Stimulated activated CD8-positive, alpha-beta memory T cell treated with anti-CD3 and anti-CD28 coated beads, Interleukin-12 subunit alpha, Interleukin-12 subunit beta, amount 100 ng/mL, for 24 hours (primary cell): ENCODE measurements around the gene TSPAN17.

ENCODE experiments used
- DNase-seq: peaks from one replicate; pipeline ENCODE4 v3.0.0-alpha.2; 2020; ENCODE audit errors: extremely low read depth

TSPAN17 gene

DNA sequence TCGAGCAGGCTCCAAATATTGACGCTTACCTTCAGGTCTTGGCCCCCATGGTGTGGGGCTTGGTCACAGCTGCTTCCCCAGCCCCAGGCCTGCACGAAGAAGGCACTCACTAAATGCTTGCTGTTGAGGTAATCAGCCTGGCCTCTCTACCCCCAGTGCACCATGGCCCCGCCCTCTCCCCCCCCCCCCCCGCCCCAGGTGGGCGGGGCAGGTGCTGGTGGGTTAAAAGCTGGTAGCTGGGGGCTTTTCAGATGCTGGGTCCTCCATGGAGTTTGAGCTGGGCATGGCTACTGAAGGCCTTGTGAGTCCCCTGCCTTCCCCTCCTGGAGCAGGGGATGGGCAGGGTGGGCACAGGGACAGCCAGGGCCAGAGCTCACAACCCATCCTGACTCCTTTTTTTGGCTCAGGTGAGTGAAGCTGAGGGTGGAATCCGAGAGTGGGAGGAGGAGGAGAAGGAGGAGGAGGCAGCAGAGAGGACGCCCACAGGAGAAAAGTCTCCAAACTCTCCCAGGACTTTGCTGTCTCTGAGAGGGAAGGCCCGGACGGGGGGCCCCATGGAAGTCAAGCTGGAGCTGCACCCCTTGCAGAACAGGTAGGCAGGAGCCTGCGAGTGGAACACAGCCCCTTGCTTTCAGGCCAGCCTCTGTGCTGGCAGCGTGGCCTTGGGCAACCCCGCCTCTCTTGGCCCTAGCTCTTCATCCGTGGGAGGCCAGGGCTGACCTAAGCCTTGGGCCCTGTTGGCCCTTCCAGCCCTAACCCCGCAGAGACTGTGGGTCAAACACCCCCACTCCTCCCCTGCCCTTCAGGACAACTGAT, 4.4 kb upstream of the TSPAN17 start:
- DNase-seq: no peak

DNA sequence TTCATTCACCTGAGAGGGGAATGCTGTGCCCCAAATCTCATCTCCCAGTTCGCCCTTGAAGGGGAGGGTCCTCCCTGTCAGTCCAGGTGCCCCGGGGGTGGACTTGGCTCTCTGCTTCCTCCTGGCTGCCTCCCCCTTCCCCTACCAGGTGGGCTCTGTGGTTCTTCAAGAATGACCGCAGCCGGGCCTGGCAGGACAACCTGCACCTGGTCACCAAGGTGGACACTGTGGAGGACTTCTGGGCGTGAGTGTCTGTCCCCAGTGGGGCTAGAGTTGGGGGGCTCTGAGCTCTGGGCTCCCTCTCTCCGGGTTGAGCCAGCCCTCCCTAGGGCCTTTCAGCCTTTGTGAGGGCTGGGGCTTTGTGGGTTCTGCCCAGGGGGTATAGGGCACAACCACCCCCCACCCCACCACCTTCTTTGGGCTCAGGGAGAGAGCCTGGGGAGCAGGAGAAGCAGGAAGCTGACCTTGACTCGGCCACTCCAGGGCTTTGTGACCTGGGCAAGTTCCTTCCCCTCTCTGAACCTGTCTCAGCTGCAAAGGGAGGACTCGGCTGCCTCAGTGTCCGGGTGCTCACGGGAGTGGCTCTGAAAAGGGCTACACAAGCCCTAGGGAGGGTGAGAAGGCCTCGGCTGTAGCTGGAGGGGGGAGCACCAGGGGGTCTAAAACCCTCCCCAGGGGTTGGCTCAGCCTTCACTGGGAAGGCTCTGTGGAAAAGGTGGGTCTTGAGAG, 3.6 kb upstream of the TSPAN17 start:
- DNase-seq: no peak

DNA sequence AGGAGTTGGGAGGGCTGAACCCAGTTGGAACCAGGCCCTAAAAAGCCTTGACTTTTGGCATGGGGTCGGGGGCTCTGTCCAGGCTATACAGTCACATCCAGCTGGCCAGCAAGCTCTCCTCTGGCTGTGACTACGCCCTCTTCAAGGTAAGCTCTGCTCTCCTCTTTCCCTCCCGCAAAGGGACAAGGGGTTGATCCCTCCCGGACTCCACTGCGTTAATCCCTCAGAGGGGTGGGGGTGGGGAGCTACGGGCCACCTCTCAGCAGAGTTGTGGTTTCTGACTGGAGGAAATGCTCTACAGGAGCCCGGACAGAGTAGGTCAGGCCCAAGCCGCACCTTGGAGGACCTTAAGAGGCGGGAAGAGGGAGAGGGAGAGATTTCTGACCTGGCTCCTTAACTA, 3.0 kb upstream of the TSPAN17 start:
- no peak for DNase-seq

DNA sequence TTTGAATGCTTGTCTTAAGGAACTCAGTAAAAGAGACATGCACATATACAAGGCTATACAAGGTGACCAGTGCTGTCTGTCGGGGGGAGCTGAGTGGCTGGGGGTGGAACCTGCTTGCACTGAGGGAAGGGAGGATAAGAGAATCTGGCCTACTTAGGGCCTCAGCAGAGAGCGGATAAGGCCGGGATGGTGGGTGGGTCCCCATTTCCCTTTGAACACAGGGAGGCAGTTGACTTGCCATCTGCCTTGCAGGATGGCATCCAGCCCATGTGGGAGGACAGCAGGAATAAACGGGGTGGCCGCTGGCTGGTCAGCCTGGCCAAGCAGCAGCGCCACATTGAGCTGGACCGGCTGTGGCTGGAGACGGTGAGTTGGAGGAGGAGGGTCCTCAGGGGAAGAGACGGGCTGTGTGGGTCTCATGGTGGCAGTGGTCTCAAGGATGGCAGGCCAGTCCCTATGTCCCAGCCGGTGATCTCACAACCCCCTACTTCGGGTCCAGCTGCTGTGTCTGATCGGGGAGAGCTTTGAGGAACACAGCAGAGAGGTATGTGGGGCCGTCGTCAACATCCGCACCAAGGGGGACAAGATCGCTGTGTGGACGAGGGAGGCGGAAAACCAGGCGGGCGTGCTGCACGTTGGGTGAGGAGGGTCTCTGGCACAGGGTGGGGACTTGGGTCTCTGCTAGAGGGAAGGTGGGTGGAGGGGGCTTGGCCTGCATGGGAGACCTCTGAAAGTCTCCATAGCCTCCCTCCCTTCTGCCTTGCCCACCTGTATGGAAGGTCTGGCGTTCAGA, 2.2 kb upstream of the TSPAN17 start:
- DNase-seq: no peak

DNA sequence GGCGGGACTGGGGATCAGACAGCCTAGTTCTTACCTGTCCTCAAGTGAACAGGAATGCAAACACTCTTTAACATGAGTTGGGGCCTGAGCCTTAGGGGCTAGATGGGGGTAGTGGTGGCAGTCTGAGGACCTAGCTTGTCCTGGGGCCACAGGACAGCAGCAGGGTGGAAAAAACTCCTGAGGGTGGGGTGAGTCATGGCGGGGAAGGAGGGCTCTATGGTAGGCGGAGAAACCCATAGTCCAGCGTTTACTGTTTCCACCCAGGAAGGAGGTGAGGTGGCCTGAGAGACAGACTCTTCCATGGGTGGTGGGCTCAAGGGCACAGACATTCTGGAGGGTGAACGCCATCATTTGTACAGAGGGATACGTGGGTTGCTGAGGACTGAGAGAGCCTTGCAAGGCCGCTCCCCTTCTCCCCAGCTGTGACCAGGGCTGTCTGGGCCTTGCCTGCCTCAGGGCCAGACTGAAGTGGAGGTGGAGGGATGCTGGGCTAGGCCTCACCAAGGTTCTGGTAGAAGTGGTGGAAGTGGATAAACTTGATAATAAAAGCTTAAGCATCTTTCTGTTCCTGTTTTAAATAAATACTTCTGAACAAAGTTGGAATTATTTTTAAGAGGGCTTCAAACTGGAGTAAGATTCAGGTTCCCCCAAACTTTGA, 1.1 kb upstream of the TSPAN17 start:
- no peak for DNase-seq

DNA sequence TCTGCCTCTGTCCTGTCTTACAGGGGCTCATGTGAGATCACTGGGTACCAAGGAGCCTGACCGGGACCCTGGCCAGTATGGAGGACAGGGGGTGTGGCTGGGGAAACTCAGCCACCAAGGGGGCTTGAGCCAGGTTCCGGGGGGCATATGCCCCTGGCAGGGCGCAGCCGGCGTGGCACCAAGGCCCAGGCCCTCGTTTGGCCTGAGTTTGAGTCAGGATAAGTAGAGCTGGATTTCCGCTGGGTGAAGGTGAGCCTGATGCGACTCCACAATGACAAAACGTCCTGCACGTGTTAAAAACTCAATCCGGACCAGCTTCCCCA, 616 bp upstream of the TSPAN17 start:
- no peak for DNase-seq

DNA sequence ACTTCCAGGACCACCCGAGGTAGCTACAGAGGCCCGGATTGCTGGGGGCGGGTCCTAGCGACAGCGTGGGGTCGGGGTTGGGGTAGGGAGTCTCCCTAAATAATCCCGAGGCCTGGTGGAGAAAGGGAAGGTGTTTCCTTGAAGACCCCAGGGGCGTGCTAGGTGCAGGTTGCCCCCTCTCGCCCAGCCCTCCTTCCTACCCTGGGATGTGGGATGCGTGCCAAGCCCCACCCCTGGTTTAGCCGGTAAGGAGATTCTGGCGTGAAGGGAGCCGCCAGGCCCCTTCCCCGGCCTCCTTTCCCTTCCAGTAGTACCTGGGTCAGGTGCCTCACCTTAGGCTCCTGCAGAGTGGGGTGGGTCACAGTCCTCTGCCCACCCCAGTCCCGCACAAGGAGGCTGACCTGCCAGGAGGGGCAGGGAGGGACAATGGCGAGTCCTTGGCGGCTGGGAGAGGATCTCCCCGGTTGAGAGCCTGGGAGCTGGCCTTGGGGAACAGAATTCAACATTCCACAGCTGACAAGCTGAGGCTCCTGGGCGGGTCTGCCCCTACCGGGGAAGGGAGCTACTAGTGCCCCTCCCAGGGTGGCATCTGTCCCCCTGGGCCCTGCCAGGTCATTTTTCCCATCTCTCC, 674 bp downstream of the TSPAN17 start:
- DNase-seq: no peak

DNA sequence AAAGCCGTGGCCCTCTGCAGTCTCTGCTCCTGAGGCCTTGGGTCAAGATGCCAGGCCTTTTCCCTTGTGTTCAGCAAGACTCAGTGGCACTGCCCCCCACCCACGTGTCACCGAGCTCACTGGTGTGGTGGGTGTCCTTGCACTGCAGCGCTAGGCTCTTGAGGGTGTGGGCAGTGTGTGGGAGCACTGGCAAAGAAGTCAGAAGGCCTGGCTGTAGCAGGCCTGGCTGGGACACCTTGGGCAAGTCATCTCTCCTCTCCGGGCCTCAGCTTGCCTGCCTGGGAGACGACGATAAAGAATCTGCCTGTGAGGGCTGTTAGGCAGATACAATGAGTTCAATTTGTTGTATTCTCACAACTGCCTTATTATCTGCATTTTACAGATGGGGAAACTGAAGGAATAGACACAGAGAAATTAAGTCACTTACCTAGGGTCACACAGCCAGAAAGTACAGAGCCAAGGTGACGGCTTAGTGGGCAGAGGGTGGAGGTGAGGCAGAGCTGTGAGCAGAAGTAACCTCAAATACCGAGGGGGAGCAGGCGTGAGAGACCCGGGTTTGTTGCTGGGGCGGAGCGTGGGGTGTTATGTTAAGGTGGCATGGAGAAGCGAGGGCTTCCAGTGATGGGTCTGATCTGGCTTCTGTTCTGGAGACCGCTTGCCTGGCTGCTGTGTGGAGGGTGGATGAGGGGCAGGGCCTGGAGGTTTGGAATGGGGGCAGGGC, 1.4 kb downstream of the TSPAN17 start:
- DNase-seq: no peak

DNA sequence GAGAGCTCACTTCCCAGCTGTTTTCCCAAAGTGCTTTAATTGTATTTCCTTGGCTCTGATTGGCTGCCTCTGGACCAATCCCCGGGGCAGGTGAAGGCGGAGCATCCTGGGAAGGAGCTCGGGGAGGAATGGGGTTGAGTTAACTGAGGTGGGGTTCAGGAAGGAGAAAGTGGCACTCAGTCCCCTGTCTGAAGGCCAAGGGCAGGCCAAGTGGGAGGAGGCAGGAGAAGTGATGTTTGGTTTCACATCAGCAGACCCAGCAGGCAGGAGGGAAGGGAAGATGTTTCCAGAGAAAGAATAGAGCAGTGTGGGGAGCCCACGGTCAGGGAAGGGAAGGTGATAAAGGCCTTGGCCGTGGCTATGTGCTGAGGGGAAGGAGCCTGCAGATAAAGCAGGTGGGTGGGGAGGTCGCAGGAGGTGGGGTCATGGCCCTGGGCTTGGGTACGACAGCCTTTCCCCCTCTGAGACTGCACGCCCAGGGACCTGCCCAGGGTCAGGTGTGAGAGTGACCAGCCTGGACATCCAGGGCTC, 3.1 kb downstream of the TSPAN17 start:
- DNase-seq: no peak

DNA sequence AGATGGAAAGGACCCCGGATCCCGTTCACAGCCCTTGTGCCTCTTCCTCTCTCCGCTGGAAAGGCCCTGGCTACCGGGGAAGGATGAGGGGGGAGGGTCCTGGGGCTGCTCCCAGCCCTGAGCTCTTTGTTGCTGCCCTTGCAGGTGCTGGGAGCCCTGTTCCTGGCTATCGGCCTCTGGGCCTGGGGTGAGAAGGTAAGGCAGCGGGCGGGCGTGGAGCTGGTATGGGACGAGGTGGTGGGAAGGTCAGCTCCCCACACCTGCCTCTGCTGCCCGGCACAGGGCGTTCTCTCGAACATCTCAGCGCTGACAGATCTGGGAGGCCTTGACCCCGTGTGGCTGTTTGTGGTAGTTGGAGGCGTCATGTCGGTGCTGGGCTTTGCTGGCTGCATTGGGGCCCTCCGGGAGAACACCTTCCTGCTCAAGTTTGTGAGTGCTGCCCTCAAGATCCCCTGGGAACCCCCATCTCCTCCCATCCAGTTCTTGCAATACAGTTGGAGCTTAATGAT, 4.2 kb downstream of the TSPAN17 start:
- DNase-seq: no peak

DNA sequence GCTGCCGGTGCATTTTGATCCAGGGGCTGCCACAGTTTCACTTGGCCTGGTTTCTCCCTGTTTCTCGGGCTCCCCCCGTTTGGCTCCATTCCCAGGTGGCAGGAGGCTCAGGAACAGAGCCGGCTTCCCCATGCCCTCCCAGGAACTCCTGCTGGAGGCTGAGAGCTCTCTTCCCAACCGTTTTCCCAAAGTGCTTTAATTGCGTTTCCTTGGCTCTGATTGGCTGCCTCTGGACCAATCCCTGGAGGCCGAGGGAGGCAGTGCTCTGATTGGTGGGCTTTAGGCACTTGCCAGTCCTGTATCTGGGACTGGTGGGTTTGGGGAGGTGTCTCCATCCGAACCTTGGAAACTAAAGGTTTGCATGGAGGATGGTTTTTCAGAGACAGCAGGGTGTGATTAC, 4.9 kb downstream of the TSPAN17 start:
- no peak for DNase-seq

DNA sequence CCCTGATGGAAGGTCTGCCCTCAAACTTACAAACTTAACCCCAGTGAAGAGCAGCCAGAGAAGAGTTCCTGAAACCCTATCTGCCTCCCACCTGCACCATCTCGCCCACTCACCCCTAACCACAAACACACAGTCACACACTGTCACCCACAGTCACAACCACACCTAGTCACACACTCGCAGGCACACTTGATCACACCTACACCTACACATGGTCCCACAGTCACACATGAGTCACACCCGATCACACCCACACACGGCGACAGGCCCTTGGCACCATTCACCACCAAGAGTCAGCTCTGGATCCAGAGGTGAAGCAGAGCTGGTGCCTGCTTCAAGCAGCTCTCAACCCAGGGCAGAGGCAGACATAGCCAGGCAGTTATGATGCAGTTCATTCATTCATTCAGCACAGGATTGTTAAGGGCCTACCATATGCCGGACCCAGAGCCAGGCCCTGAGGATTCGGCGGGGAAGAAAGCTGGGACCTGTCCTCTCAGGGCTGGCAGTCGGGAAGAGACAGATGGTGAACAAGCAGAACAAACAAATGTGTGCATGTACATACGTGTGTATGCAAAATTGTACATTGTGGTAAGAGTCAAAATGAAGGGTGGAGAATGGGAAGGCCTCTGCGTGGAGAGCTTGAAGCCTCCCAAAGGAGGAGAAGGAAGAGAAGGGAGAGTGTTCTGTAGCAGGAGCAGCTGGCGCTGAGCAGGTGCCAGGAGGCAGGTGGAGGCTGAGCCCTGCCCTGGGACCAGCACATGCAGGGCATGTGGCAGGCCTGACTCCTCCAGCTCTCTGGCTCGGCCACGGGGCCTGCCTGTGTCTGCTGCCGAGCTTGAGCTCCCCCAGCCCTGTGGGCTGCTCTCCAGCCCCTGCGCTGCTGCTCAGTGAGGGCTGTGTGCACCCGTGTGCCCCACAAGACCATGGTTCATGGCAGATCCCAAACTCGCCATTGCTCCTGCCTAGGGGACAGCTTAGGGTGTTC, 6.4 kb downstream of the TSPAN17 start:
- peak; percentile 59 for DNase-seq

DNA sequence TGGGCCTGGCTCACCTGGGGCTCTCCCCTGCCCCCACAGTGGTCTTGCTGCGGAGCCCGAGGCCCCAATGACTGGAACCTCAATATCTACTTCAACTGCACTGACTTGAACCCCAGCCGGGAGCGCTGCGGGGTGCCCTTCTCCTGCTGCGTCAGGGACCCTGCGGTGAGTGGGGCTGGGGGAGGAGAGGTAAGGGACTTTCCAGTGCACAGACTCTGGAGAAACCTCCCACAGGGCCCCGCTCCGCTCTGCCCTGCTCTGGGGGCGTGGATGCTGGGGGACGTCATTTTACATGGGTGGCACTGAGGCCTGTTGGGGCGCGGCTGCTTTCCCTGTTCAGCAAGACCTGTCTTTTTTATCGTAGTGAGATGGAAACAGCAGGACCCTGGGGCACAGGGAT, 7.6 kb downstream of the TSPAN17 start:
- DNase-seq: no peak

DNA sequence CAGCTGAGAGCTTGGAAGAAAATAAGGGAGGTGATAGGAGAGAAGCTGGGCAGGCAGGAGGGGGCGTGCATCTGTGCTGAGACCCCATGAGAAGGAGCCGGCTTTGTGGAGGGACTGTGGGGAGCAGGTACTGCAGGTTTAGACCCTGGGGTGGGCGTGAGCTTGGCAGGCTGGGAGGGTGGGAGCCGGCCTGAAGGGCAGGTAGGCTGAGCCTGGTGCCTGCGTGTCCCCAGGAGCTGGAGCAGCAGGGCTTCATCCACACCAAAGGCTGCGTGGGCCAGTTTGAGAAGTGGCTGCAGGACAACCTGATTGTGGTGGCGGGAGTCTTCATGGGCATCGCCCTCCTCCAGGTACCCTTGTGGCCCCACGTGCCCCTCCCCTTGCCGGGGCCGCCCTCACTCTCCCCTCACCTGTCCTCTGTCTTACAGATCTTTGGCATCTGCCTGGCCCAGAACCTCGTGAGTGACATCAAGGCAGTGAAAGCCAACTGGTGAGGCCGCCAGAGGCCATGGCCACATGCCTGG, 9.2 kb downstream of the TSPAN17 start:
- no peak for DNase-seq

DNA sequence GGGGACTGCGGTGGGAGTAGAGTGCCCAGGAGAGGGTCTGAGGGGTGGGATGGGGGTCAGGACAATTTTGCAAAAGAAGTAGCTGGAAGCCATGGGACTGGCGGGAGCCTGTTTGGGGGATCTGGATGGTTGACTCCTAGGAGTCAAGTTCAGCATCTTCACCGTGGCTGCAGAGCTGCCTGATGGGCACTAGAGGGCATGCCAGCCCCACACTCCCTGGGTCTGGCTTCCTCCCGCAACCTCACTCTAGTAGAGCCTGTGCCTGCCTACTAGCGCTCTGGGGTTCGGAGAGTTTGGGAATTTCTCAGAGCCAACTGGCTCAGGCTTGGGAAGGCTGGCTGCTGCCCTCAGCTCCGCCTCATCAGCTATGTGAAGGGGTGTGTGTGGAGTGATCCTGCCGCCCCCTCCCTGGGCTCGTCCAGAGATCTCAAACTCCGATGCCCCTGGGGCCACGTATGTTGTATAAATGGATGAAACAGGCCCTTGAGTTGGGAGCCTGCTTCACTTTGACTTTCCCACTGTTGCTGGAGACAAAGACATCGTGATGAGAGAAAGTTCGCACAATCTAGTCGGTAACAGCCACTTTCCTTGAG, 10.8 kb downstream of the TSPAN17 start:
- peak; percentile 28 for DNase-seq

DNA sequence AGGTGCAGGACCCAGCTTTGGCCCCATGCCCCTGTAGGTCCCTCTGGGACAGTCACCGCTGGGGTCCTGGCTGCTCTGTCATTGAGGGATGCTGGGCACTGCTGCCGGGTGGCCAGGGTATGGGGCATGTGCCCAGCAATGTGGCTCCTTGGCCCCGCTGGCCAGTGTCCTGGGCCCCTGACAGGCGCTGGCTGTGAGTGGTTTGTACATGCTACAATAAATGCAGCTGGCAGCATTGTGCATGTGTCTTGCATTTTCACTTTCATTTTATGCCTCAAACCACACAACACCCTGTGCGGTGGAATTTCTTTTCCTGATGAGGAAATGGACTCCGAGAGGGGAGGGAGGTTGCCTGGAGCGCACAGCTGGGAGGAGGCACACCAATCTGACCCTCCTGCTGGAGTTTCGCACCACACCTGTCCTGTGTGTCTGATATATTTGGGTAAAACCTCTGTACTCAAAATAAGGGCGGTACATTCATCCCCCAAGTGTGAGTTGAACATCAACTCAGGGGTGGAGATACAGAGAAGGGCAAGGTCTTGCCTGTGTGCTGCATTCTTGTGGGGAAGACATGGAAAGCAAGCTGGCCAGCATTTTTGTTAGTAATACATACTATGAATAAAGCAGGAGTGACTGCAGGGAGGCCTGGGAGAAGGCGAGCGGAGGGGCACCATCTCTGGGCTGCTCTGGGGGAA, 11.7 kb downstream of the TSPAN17 start:
- no peak for DNase-seq

DNA sequence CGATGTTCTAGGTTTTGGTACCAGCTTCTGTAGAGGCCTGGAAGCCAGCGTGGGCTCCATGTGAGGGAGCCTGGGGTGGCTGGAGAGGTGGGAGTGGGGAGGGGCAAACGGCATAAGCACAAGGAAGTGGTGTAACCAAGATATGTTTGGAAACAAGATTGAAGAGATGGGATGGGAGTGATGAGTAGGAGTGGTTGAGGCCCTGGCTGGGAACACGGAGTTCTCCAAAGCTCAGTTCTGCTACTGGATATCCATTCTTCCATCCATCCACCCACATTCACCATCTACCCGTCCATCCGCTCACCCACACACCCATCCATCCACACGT, 12.2 kb downstream of the TSPAN17 start:
- DNase-seq: no peak

DNA sequence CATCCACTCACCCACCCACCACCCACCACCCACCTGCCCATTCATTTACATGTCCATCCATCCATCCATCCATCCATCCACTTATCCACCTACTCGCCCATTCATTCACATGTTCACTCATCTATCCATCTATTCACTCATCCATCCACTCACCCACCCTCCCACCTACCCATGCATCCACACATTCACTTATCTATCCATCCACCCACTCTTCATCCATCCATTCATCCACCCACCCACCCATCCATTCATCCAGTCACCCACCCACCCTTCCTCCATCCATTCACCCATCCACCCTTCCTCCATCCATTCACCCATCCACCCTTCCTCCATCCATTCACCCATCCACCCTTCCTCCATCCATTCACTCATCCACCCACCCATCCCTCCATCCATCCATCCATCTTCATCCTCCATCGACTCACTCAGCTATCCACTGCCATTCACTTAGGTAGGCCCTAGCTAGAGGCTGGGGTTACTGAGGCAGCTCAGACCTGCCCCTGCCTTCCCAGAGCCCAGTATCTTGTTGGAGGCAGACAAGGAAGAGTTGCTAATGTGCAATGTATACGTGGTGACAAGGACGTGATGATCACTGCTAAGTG, 12.7 kb downstream of the TSPAN17 start:
- DNase-seq: no peak
